Stimulated activated CD4-positive, alpha-beta T cell treated with anti-CD3 and anti-CD28 coated beads, TNF-alpha, amount 100 ng/mL, for 1 hour (primary cell): ENCODE measurements around the gene KSR1.
"Not testable (repeated sequence)": the region's sequence is repeated elsewhere in the genome, so short reads cannot be mapped to it uniquely, and the experiment has no call there.

Source experiments
- DNase-seq, 3 donors: peaks; one replicate each; pipeline ENCODE4 v3.0.0-alpha.2; 2020; ENCODE audit warnings: low read depth in 3 of 3, low spot score in 1 of 3

The KSR1 gene

GRCh38 chr17:27629260-27629659 is 173.0 kb downstream of the KSR1 start:
- not testable (repeated sequence) for DNase-seq

GRCh38 chr17:27630607-27631410 is 174.6 kb downstream of the KSR1 start, which contains the start of gene LGALS9:
TSS of gene LGALS9 (plus strand) at chr17:27631188. CDS start at chr17:27631266, 78 bp downstream.
- no peak for DNase-seq

GRCh38 chr17:27631411-27631760 is 175.1 kb downstream of the KSR1 start:
- no peak for DNase-seq

GRCh38 chr17:27631897-27632725 is 175.9 kb downstream of the KSR1 start:
- DNase-seq = no peak

- DNase-seq = not testable (repeated sequence)
These were observed 176.5 kb downstream of the KSR1 start for GRCh38 chr17:27632766-27633165.

- DNase-seq = no peak
These were observed 177.2 kb downstream of the KSR1 start for GRCh38 chr17:27633312-27634025.

- no peak for DNase-seq
These were observed 177.7 kb downstream of the KSR1 start for GRCh38 chr17:27634026-27634335.

GRCh38 chr17:27634776-27635175 is 178.5 kb downstream of the KSR1 start:
- no peak for DNase-seq

- DNase-seq = no peak
These were observed 179.1 kb downstream of the KSR1 start for GRCh38 chr17:27635275-27635823.

- DNase-seq = not testable (repeated sequence)
These were observed 179.8 kb downstream of the KSR1 start for GRCh38 chr17:27636005-27636520.

GRCh38 chr17:27637818-27638217 is 181.6 kb downstream of the KSR1 start:
- not testable (repeated sequence) for DNase-seq

- DNase-seq = not testable (repeated sequence)
These were observed 182.2 kb downstream of the KSR1 start for GRCh38 chr17:27638415-27638914.

GRCh38 chr17:27640790-27641189 is 184.5 kb downstream of the KSR1 start:
- no peak for DNase-seq

GRCh38 chr17:27644586-27644985 is 188.3 kb downstream of the KSR1 start:
- DNase-seq = no peak

- not testable (repeated sequence) for DNase-seq
These were observed 189.4 kb downstream of the KSR1 start for GRCh38 chr17:27645621-27646020.

GRCh38 chr17:27646232-27646631 is 190.0 kb downstream of the KSR1 start:
- no peak for DNase-seq

- no peak for DNase-seq
These were observed 191.5 kb downstream of the KSR1 start for GRCh38 chr17:27647765-27648164.

- not testable (repeated sequence) for DNase-seq
These were observed 192.9 kb downstream of the KSR1 start for GRCh38 chr17:27649111-27649571.

GRCh38 chr17:27649929-27650328 is 193.7 kb downstream of the KSR1 start:
- DNase-seq = no peak

GRCh38 chr17:27650836-27651235 is 194.6 kb downstream of the KSR1 start:
- no peak for DNase-seq
